GM10266 (cell line): Measurements from ENCODE around the gene RPS6KA5.

Experiments
- DNase-seq: peaks from one replicate; pipeline ENCODE4 v3.0.0; 2012; ENCODE audit errors: extremely low spot score
- TF ChIP-seq, protein P1 (sequence below): IDR thresholded peaks from 2 replicates; pipeline ENCODE4 v1.5.1; 2012; ENCODE audit warnings: mild to moderate bottlenecking, low read depth; ENCODE audit not compliant: control insufficient read depth, insufficient read depth; ENCODE audit errors: missing control alignments

The RPS6KA5 gene

DNA sequence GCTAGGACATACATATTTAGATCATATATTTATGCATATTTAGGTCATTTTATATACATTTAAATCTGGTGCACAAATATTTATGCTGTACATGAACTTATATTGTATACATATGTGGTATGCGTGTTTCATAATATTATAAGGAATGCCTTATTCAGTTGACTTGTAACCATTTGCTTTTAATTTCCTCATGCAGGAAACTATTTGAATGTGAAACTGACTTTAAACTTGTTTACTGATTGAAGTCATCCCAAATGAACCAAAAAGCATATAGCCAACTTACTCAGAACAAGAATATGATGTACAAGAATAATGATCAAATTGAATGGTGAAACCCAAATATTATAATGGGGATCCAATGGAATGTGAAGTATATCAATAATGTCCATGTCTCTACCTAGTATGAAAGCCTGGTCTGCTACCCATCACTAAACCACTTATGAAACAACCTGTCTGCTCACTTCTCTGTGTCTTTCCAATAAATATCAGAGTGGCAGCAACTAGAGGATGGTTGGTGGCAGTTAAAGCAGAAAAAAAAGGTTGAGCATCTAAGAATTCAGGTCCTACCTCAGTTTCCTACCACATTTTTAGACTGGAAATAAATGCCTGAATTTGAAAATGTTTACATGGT is 38.3 kb downstream of the RPS6KA5 start:
- no peak for DNase-seq
- TF ChIP-seq, protein P1, sequence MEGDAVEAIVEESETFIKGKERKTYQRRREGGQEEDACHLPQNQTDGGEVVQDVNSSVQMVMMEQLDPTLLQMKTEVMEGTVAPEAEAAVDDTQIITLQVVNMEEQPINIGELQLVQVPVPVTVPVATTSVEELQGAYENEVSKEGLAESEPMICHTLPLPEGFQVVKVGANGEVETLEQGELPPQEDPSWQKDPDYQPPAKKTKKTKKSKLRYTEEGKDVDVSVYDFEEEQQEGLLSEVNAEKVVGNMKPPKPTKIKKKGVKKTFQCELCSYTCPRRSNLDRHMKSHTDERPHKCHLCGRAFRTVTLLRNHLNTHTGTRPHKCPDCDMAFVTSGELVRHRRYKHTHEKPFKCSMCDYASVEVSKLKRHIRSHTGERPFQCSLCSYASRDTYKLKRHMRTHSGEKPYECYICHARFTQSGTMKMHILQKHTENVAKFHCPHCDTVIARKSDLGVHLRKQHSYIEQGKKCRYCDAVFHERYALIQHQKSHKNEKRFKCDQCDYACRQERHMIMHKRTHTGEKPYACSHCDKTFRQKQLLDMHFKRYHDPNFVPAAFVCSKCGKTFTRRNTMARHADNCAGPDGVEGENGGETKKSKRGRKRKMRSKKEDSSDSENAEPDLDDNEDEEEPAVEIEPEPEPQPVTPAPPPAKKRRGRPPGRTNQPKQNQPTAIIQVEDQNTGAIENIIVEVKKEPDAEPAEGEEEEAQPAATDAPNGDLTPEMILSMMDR: no peak

GRCh38 chr14:91021115-91021514 is 39.3 kb downstream of the RPS6KA5 start:
- DNase-seq: no peak
- TF ChIP-seq, protein P1: no peak

GRCh38 chr14:91019673-91020072 is 40.8 kb downstream of the RPS6KA5 start:
- DNase-seq: no peak
- TF ChIP-seq, protein P1: no peak

DNA sequence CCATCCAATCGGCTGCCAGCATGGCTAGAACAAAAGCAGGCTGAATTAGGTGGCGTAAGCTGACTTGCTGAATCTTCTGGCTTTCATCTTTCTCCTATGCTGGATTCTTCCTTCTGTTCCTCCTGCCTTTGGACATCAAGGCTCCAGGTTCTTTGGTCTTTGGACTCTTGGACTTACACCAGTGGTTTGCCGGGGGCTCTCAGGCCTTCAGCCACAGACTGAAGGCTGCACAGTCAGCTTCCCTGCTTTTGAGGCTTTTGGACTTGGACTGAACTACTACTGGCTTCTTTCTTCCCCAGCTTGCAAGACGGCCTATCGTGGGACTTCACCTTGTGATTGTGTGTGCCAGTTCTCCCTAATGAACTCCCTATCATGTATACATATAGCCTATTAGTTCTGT is 42.0 kb downstream of the RPS6KA5 start:
- TF ChIP-seq, protein P1: no peak
- no peak for DNase-seq

- TF ChIP-seq, protein P1: no peak
These were observed 43.5 kb downstream of the RPS6KA5 start for GRCh38 chr14:91016800-91017410.

DNA sequence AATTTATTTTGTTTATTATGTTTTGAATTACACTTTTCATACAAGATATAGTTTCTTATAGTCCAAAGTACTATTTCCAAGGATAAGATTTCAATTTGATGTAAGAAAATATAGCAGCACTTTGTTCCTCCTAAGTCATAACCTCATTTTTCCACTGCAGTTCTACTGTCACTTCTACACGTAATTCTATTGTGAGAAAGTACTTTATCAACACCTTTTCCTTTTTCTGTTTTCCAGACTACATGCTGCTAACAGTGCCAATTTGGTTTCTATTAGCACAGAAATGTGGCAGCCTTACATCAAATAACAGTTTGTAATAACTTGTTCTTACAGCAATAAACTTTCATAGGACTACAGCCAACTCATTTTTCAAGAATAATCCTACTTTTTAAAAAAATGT is 45.0 kb downstream of the RPS6KA5 start:
- TF ChIP-seq, protein P1: no peak
- no peak for DNase-seq

More at GRCh38 chr14:91016800-91017410, 43.5 kb downstream of the RPS6KA5 start:
- no peak for DNase-seq

- TF ChIP-seq, protein P1: no peak
- DNase-seq: no peak
These were observed 48.4 kb downstream of the RPS6KA5 start for GRCh38 chr14:91012045-91012444.
